Bone marrow (tissue), 2 donors: ENCODE measurements around the gene EPB41L3.
"Not testable (repeated sequence)": the region's sequence is repeated elsewhere in the genome, so short reads cannot be mapped to it uniquely, and the experiment has no call there.

Experiments
- DNase-seq, 2 donors: peaks; one replicate each; lab custom pipeline; 2025; lab: John Stamatoyannopoulos, UW

The EPB41L3 gene

GRCh38 chr18:5496305-5496704 lies 47.5 kb downstream of the EPB41L3 start:
- no peak for DNase-seq

- no peak for DNase-seq
These were observed 52.9 kb downstream of the EPB41L3 start for GRCh38 chr18:5490753-5491480.

- no peak for DNase-seq
These were observed 55.0 kb downstream of the EPB41L3 start for GRCh38 chr18:5488844-5489243.

- DNase-seq: not testable (repeated sequence)
These were observed 55.8 kb downstream of the EPB41L3 start for GRCh38 chr18:5488044-5488443.

- DNase-seq: no peak
These were observed 59.3 kb downstream of the EPB41L3 start for GRCh38 chr18:5484526-5484925.

GRCh38 chr18:5481621-5482020 lies 62.2 kb downstream of the EPB41L3 start:
- no peak for DNase-seq

- DNase-seq: no peak
These were observed 65.5 kb downstream of the EPB41L3 start for GRCh38 chr18:5478261-5478660.

- DNase-seq: no peak
These were observed 66.6 kb downstream of the EPB41L3 start for GRCh38 chr18:5476961-5477800.

- no peak for DNase-seq
These were observed 68.5 kb downstream of the EPB41L3 start for GRCh38 chr18:5475267-5475666.

GRCh38 chr18:5469340-5469739 lies 74.5 kb downstream of the EPB41L3 start:
- no peak for DNase-seq

GRCh38 chr18:5468394-5468793 lies 75.4 kb downstream of the EPB41L3 start:
- DNase-seq: no peak

GRCh38 chr18:5467671-5468070 lies 76.1 kb downstream of the EPB41L3 start:
- DNase-seq: no peak

GRCh38 chr18:5466256-5466655 lies 77.5 kb downstream of the EPB41L3 start:
- no peak for DNase-seq

GRCh38 chr18:5464251-5464650 lies 79.5 kb downstream of the EPB41L3 start:
- no peak for DNase-seq

GRCh38 chr18:5463831-5464230 lies 80.0 kb downstream of the EPB41L3 start:
- no peak for DNase-seq

- no peak for DNase-seq
These were observed 80.4 kb downstream of the EPB41L3 start for GRCh38 chr18:5463390-5463789.

- DNase-seq: no peak
These were observed 81.6 kb downstream of the EPB41L3 start for GRCh38 chr18:5462227-5462626.

- no peak for DNase-seq
These were observed 82.8 kb downstream of the EPB41L3 start for GRCh38 chr18:5461041-5461440.

- DNase-seq: no peak
These were observed 86.3 kb downstream of the EPB41L3 start for GRCh38 chr18:5457462-5457957.

- no peak for DNase-seq
These were observed 87.0 kb downstream of the EPB41L3 start for GRCh38 chr18:5456577-5457461.

- no peak for DNase-seq
These were observed 88.1 kb downstream of the EPB41L3 start for GRCh38 chr18:5455674-5456073.

- no peak for DNase-seq
These were observed 90.8 kb downstream of the EPB41L3 start for GRCh38 chr18:5452943-5453443.
